CD8-positive, alpha-beta memory T cell (primary cell): Measurements from ENCODE around the gene CRYGN. TPM values are rescaled to one million over a fixed set of nuclear protein-coding genes. Genes with fewer than 3 reads are reported as not detected.

Experiments used
- CTCF ChIA-PET: fragments of 350-600 bp; sonication (Branson Sonifier 250); formaldehyde crosslinking; loops from one replicate; lab custom pipeline; 2021; ENCODE audit warnings: antibody characterized with exemption; lab: Charles Lee
- POLR2A ChIA-PET: fragments of 350-600 bp; sonication (Branson Sonifier 250); formaldehyde crosslinking; loops from one replicate; lab custom pipeline; 2021; ENCODE audit warnings: antibody characterized with exemption; lab: Charles Lee
- DNase-seq, 5 donors: peaks; one replicate each; pipeline versions ENCODE4 v3.0.0 to v3.0.0-alpha.2; 2020 to 2022; ENCODE audit warnings: mixed read lengths in 1 of 5
- H3K27ac ChIP-seq: one replicate; pipeline ENCODE4 v1.7.0; 2013; ENCODE audit warnings: low read depth, mild to moderate bottlenecking, low read length, moderate library complexity
- H3K27me3 ChIP-seq: 2 replicates; pipeline ENCODE4 v1.7.0; 2013; ENCODE audit warnings: low read length, mild to moderate bottlenecking; ENCODE audit not compliant: insufficient read depth, poor library complexity, severe bottlenecking
- H3K36me3 ChIP-seq: 2 replicates; pipeline ENCODE4 v1.7.0; 2013; ENCODE audit warnings: mild to moderate bottlenecking, low read length, moderate library complexity; ENCODE audit not compliant: insufficient read depth
- H3K4me1 ChIP-seq: 2 replicates; pipeline ENCODE4 v1.7.0; 2013; ENCODE audit warnings: mild to moderate bottlenecking, low read length, moderate library complexity; ENCODE audit not compliant: insufficient read depth
- H3K4me3 ChIP-seq: 2 replicates; pipeline ENCODE4 v1.7.0; 2013; ENCODE audit warnings: mild to moderate bottlenecking, low read length
- H3K9me3 ChIP-seq: 2 replicates; pipeline ENCODE4 v1.7.0; 2013; ENCODE audit warnings: mild to moderate bottlenecking, low read length
- H3K27ac Mint-ChIP-seq, 8 donors: one replicate each; pipeline ENCODE4 v1.8.0; 2020 to 2021; ENCODE audit warnings: mixed read lengths in 8 of 8, mild to moderate bottlenecking in 6 of 8, inconsistent platforms in 3 of 8, moderate library complexity in 3 of 8
- H3K27me3 Mint-ChIP-seq, 2 donors: one replicate each; pipeline ENCODE4 v1.8.0; 2020 to 2021; ENCODE audit warnings: mixed read lengths in 2 of 2, mild to moderate bottlenecking in 1 of 2, moderate library complexity in 1 of 2
- H3K36me3 Mint-ChIP-seq, 3 donors: one replicate each; pipeline ENCODE4 v1.8.0; 2020 to 2021; ENCODE audit warnings: mixed read lengths in 3 of 3, inconsistent platforms in 1 of 3, mild to moderate bottlenecking in 1 of 3
- H3K4me1 Mint-ChIP-seq, 3 donors: one replicate each; pipeline ENCODE4 v1.8.0; 2020 to 2021; ENCODE audit warnings: mixed read lengths in 3 of 3, inconsistent platforms in 1 of 3, mild to moderate bottlenecking in 1 of 3
- H3K4me3 Mint-ChIP-seq, 7 donors: one replicate each; pipeline ENCODE4 v1.8.0; 2020 to 2021; ENCODE audit warnings: mixed read lengths in 7 of 7, mild to moderate bottlenecking in 6 of 7, moderate library complexity in 4 of 7, inconsistent platforms in 2 of 7
- H3K9me3 Mint-ChIP-seq, 5 donors: one replicate each; pipeline ENCODE4 v1.8.0; 2020 to 2022; ENCODE audit warnings: mixed read lengths in 5 of 5, mild to moderate bottlenecking in 3 of 5, moderate library complexity in 2 of 5, inconsistent platforms in 1 of 5
- polyA plus RNA-seq: library from polyadenylated mRNA; unstranded; fragments of 300-500 nt; fragmentation: Illumina TruSeq; gene quantifications from one replicate; pipeline ENCODE4 v1.2.3, GENCODE V29; 2021
- total RNA-seq, 2 experiments: library from RNA; stranded (reverse); gene quantifications; one replicate each; pipeline ENCODE4 v1.2.3, GENCODE V29; 2021

Gene CRYGN
- total and polyA plus RNA-seq, 3 experiments from 2014 or later, result 0.41 TPM; not detected in 2

GRCh38 chr7:151394076-151395035 is 45.6 kb downstream of the CRYGN start:
- Mint-ChIP-seq H3K36me3 (no peaks in the 10 kb centered on the region), H3K27me3 (peaks cover 0 to 6% of the 10 kb centered on the region in 2 donors), H3K27ac (no peak overlapping the region), H3K4me1 (peaks cover 16 to 22% (median 18%) of the 10 kb centered on the region in 3 donors), H3K9me3 (no peaks in the 10 kb centered on the region), H3K4me3 (no peak overlapping the region)
- no peak overlapping the region for H3K4me3 ChIP-seq
- ChIA-PET CTCF (interaction anchor here (1.0 to 1.6 kb wide), 2 partner anchors 26 to 54 kb away, joined by 4 to 6 read pairs; no protein-coding TSS in a partner anchor), POLR2A (interaction anchor here (0.6 kb wide), 1 partner anchor 90 kb away, joined by 5 read pairs; no protein-coding TSS in a partner anchor)
- no peaks in the 10 kb centered on the region for H3K9me3 ChIP-seq
- no peaks in the 10 kb centered on the region for H3K4me1 ChIP-seq
- H3K36me3 ChIP-seq, result no peaks in the 10 kb centered on the region
- no peak overlapping the region for H3K27ac ChIP-seq
- peak in 1 of 5 donors; percentile 45 for DNase-seq
- no peaks in the 10 kb centered on the region for H3K27me3 ChIP-seq

- Mint-ChIP-seq H3K4me3 (no peak overlapping the region), H3K27me3 (peaks cover 0 to 6% of the 10 kb centered on the region in 2 donors), H3K27ac (peak overlapping the region in 1 of 8 donors; percentile 86), H3K9me3 (no peaks in the 10 kb centered on the region), H3K4me1 (peaks cover 14 to 17% (median 16%) of the 10 kb centered on the region in 3 donors), H3K36me3 (no peaks in the 10 kb centered on the region)
- ChIA-PET POLR2A (interaction anchor here (0.6 kb wide), 1 partner anchor 89 kb away, joined by 5 read pairs; no protein-coding TSS in a partner anchor), CTCF (no interaction called here)
- DNase-seq, result peak in 1 of 5 donors; percentile 21
- Histone ChIP-seq H3K27me3 (no peaks in the 10 kb centered on the region), H3K4me1 (no peaks in the 10 kb centered on the region), H3K9me3 (no peaks in the 10 kb centered on the region), H3K27ac (no peak overlapping the region), H3K4me3 (no peak overlapping the region), H3K36me3 (no peaks in the 10 kb centered on the region)
These were observed 46.6 kb downstream of the CRYGN start for GRCh38 chr7:151393031-151393977.

GRCh38 chr7:151392426-151392825 is 47.5 kb downstream of the CRYGN start:
- Mint-ChIP-seq H3K27ac (no peak overlapping the region), H3K27me3 (peaks cover 0 to 6% of the 10 kb centered on the region in 2 donors), H3K4me3 (no peak overlapping the region), H3K4me1 (peaks cover 8 to 10% (median 9%) of the 10 kb centered on the region in 3 donors), H3K36me3 (no peaks in the 10 kb centered on the region), H3K9me3 (no peaks in the 10 kb centered on the region)
- no peaks in the 10 kb centered on the region for H3K4me1 ChIP-seq
- ChIA-PET CTCF (no interaction called here), POLR2A (no interaction called here)
- no peak overlapping the region for H3K27ac ChIP-seq
- no peaks in the 10 kb centered on the region for H3K36me3 ChIP-seq
- H3K27me3 ChIP-seq, result no peaks in the 10 kb centered on the region
- DNase-seq, result peak in 1 of 5 donors; percentile 47
- no peaks in the 10 kb centered on the region for H3K9me3 ChIP-seq
- no peak overlapping the region for H3K4me3 ChIP-seq

GRCh38 chr7:151392002-151392401 is 47.9 kb downstream of the CRYGN start:
- peaks cover 4 to 6% (median 5%) of the 10 kb centered on the region in 3 donors for H3K4me1 Mint-ChIP-seq
- H3K27ac ChIP-seq, result no peak overlapping the region
- ChIA-PET CTCF (no interaction called here), POLR2A (no interaction called here)
- H3K4me1 ChIP-seq, result no peaks in the 10 kb centered on the region
- H3K27me3 Mint-ChIP-seq, result peaks cover 0 to 6% of the 10 kb centered on the region in 2 donors
- no peak overlapping the region for H3K27ac Mint-ChIP-seq
- no peaks in the 10 kb centered on the region for H3K9me3 ChIP-seq
- H3K4me3 Mint-ChIP-seq, result no peak overlapping the region
- H3K36me3 ChIP-seq, result no peaks in the 10 kb centered on the region
- no peaks in the 10 kb centered on the region for H3K36me3 Mint-ChIP-seq
- no peaks in the 10 kb centered on the region for H3K9me3 Mint-ChIP-seq
- no peaks in the 10 kb centered on the region for H3K27me3 ChIP-seq
- H3K4me3 ChIP-seq, result no peak overlapping the region
- DNase-seq, result peak in 1 of 5 donors; percentile 37

GRCh38 chr7:151391358-151391730 is 48.6 kb downstream of the CRYGN start:
- Histone ChIP-seq H3K36me3 (no peaks in the 10 kb centered on the region), H3K4me1 (no peaks in the 10 kb centered on the region), H3K9me3 (no peaks in the 10 kb centered on the region), H3K4me3 (no peak overlapping the region), H3K27me3 (no peaks in the 10 kb centered on the region), H3K27ac (no peak overlapping the region)
- Mint-ChIP-seq H3K27ac (no peak overlapping the region), H3K4me3 (no peak overlapping the region), H3K4me1 (peaks cover 0 to 4% (median 2%) of the 10 kb centered on the region in 3 donors), H3K27me3 (peaks cover 0 to 6% of the 10 kb centered on the region in 2 donors), H3K9me3 (no peaks in the 10 kb centered on the region), H3K36me3 (no peaks in the 10 kb centered on the region)
- ChIA-PET POLR2A (no interaction called here), CTCF (no interaction called here)
- no peak for DNase-seq

- POLR2A ChIA-PET, result no interaction called here
- Mint-ChIP-seq H3K27ac (peak overlapping the region in 4 of 8 donors; percentile 17 to 73 (median 38)), H3K4me3 (no peak overlapping the region), H3K9me3 (no peaks in the 10 kb centered on the region), H3K27me3 (peaks cover 0 to 6% of the 10 kb centered on the region in 2 donors), H3K36me3 (no peaks in the 10 kb centered on the region), H3K4me1 (peaks cover 0 to 4% (median 2%) of the 10 kb centered on the region in 3 donors)
- no peaks in the 10 kb centered on the region for H3K36me3 ChIP-seq
- no peak overlapping the region for H3K4me3 ChIP-seq
- DNase-seq, result no peak
- H3K27me3 ChIP-seq, result no peaks in the 10 kb centered on the region
- no peak overlapping the region for H3K27ac ChIP-seq
- no peaks in the 10 kb centered on the region for H3K4me1 ChIP-seq
- CTCF ChIA-PET, result no interaction called here
- no peaks in the 10 kb centered on the region for H3K9me3 ChIP-seq
These were observed 49.2 kb downstream of the CRYGN start for GRCh38 chr7:151390598-151391357.
